Parathyroid adenoma (tissue), 2 donors: ENCODE measurements around the gene MS4A14.

Experiments used
- H2AFZ ChIP-seq: fragments of 300-600 bp; sonication (generic); one replicate; pipeline ENCODE4 v1.7.0; 2017; ENCODE audit warnings: antibody characterized with exemption, mild to moderate bottlenecking
- H3K27ac ChIP-seq: fragments of 300-600 bp; sonication (generic); one replicate; pipeline ENCODE4 v1.7.0; 2017
- H3K27me3 ChIP-seq: fragments of 300-600 bp; sonication (generic); one replicate; pipeline ENCODE4 v1.7.0; 2017; ENCODE audit warnings: low read length; ENCODE audit not compliant: control insufficient read depth, insufficient read depth
- H3K36me3 ChIP-seq: fragments of 300-600 bp; sonication (generic); one replicate; pipeline ENCODE4 v1.7.0; 2017; ENCODE audit warnings: low read length; ENCODE audit not compliant: control insufficient read depth, insufficient read depth
- H3K4me1 ChIP-seq: fragments of 300-600 bp; sonication (generic); one replicate; pipeline ENCODE4 v1.7.0; 2017; ENCODE audit warnings: control low read depth
- H3K4me2 ChIP-seq: fragments of 300-600 bp; sonication (generic); one replicate; pipeline ENCODE4 v1.7.0; 2017; ENCODE audit warnings: low read length
- H3K4me3 ChIP-seq: fragments of 300-600 bp; sonication (generic); one replicate; pipeline ENCODE4 v1.7.0; 2017; ENCODE audit warnings: low read depth, low read length
- H3K79me2 ChIP-seq: fragments of 300-600 bp; sonication (generic); one replicate; pipeline ENCODE4 v1.7.0; 2017; ENCODE audit warnings: control low read depth
- H3K9ac ChIP-seq: fragments of 300-600 bp; sonication (generic); one replicate; pipeline ENCODE4 v1.7.0; 2017; ENCODE audit warnings: mild to moderate bottlenecking
- H3K9me3 ChIP-seq: fragments of 300-600 bp; sonication (generic); one replicate; pipeline ENCODE4 v1.7.0; 2017; ENCODE audit warnings: low read length; ENCODE audit not compliant: control insufficient read depth
- CTCF ChIP-seq: fragments of 300-600 bp; sonication (generic); IDR thresholded peaks from one replicate; pipeline ENCODE4 v1.7.0; 2017; ENCODE audit warnings: antibody characterized with exemption, mild to moderate bottlenecking
- donor health status: primary hyperparathyroidism.

MS4A14 gene

GRCh38 chr11:60371854-60372253, 24.4 kb upstream of the MS4A14 start:
- Histone ChIP-seq H3K9me3 (no peaks in the 10 kb centered on the region), H3K4me3 (no peak overlapping the region), H3K4me1 (no peaks in the 10 kb centered on the region), H3K27ac (no peak overlapping the region), H2AFZ (no peak overlapping the region), H3K27me3 (no peaks in the 10 kb centered on the region), H3K36me3 (no peaks in the 10 kb centered on the region), H3K4me2 (no peak overlapping the region), H3K9ac (no peak overlapping the region), H3K79me2 (no peaks in the 10 kb centered on the region)
- no peak for TF ChIP-seq CTCF

- Histone ChIP-seq H3K9ac (no peak overlapping the region), H2AFZ (no peak overlapping the region), H3K27ac (no peak overlapping the region), H3K79me2 (no peaks in the 10 kb centered on the region), H3K36me3 (no peaks in the 10 kb centered on the region), H3K4me3 (no peak overlapping the region), H3K27me3 (no peaks in the 10 kb centered on the region), H3K4me1 (no peaks in the 10 kb centered on the region), H3K4me2 (no peak overlapping the region), H3K9me3 (no peaks in the 10 kb centered on the region)
- TF ChIP-seq CTCF, result no peak
Observed at GRCh38 chr11:60372767-60373166, 23.5 kb upstream of the MS4A14 start.

- Histone ChIP-seq H2AFZ (no peak overlapping the region), H3K4me3 (no peak overlapping the region), H3K27me3 (no peaks in the 10 kb centered on the region), H3K4me1 (no peaks in the 10 kb centered on the region), H3K9me3 (no peaks in the 10 kb centered on the region), H3K36me3 (no peaks in the 10 kb centered on the region), H3K27ac (no peak overlapping the region), H3K9ac (no peak overlapping the region), H3K4me2 (no peak overlapping the region), H3K79me2 (no peaks in the 10 kb centered on the region)
- TF ChIP-seq CTCF, result no peak
Observed at GRCh38 chr11:60375316-60375715, 20.9 kb upstream of the MS4A14 start.

- no peaks in the 10 kb centered on the region for H3K4me1 ChIP-seq
- TF ChIP-seq CTCF, result no peak
- H2AFZ ChIP-seq, result no peak overlapping the region
- no peak overlapping the region for H3K4me2 ChIP-seq
- no peak overlapping the region for H3K27ac ChIP-seq
- H3K9ac ChIP-seq, result no peak overlapping the region
- H3K36me3 ChIP-seq, result no peaks in the 10 kb centered on the region
- H3K9me3 ChIP-seq, result no peaks in the 10 kb centered on the region
- no peak overlapping the region for H3K4me3 ChIP-seq
- H3K79me2 ChIP-seq, result no peaks in the 10 kb centered on the region
- H3K27me3 ChIP-seq, result no peaks in the 10 kb centered on the region
Observed at GRCh38 chr11:60376601-60377000, 19.7 kb upstream of the MS4A14 start.

GRCh38 chr11:60377401-60378136, 18.7 kb upstream of the MS4A14 start:
- H3K79me2 ChIP-seq, result no peaks in the 10 kb centered on the region
- peak overlapping the region; percentile 36 for H3K27ac ChIP-seq
- H3K9ac ChIP-seq, result no peak overlapping the region
- no peak overlapping the region for H3K4me2 ChIP-seq
- no peaks in the 10 kb centered on the region for H3K36me3 ChIP-seq
- H3K27me3 ChIP-seq, result no peaks in the 10 kb centered on the region
- H3K4me3 ChIP-seq, result no peak overlapping the region
- no peak for TF ChIP-seq CTCF
- no peaks in the 10 kb centered on the region for H3K9me3 ChIP-seq
- H2AFZ ChIP-seq, result no peak overlapping the region
- H3K4me1 ChIP-seq, result no peaks in the 10 kb centered on the region
